GM12878 (cell line): ENCODE measurements around the gene SULF2. TPM values are rescaled to one million over a fixed set of nuclear protein-coding genes. Genes with fewer than 3 reads are reported as not detected.

Source experiments
- ATAC-seq: fragments of 200-7000 bp; cut with Tn5 transposase; 3 replicates; pipeline ENCODE4 v1.9.1; 2020; ENCODE audit warnings: mild to moderate bottlenecking, moderate library complexity
- BruUV-seq: library from RNA; stranded (reverse); fragments of 400-500 nt; replicated peaks from 2 replicates; lab custom pipeline; 2021; lab: Mats Ljungman, UMichigan
- CTCF ChIA-PET: fragments of 300-600 bp; sonication (Branson Sonifier 250); formaldehyde crosslinking; extraction: SDS; loops from one replicate; lab custom pipeline; 2021; ENCODE audit warnings: inconsistent platforms; lab: Yijun Ruan, JAX
- POLR2A ChIA-PET: fragments of 350-600 bp; formaldehyde crosslinking; extraction: SDS; loops from one replicate; lab custom pipeline; 2021; ENCODE audit warnings: inconsistent platforms; lab: Charles Lee
- RAD21 ChIA-PET: fragments of 300-600 bp; sonication (Branson Sonifier 250); formaldehyde crosslinking; loops from one replicate; lab custom pipeline; 2023; ENCODE audit warnings: antibody characterized with exemption; ENCODE audit not compliant: unreplicated experiment; lab: Charles Lee
- SMC1A ChIA-PET: fragments of 300-600 bp; sonication (Branson Sonifier 250); formaldehyde crosslinking; loops from one replicate; lab custom pipeline; 2023; ENCODE audit not compliant: unreplicated experiment, uncharacterized antibody; lab: Charles Lee
- DNase-seq: peaks from one replicate; pipeline ENCODE4 v3.0.0-alpha.2; 2011; ENCODE audit warnings: low read depth, low spot score
- FAIRE-seq: peaks from 3 replicates; lab custom pipeline; 2011; peaks lifted over from hg19 to GRCh38; lab: Jason Lieb, UNC
- H2AFZ ChIP-seq: 2 replicates; pipeline ENCODE4 v1.6.0; 2011; ENCODE audit warnings: low read depth, low read length, control low read depth; ENCODE audit not compliant: control insufficient read depth
- H3K27ac ChIP-seq: 2 replicates; pipeline ENCODE4 v1.5.1; 2011; ENCODE audit warnings: control low read depth; ENCODE audit not compliant: control insufficient read depth, insufficient read depth
- H3K27me3 ChIP-seq, 2 experiments: replicated peaks in 1 of 2; 2 replicates each; pipeline versions ENCODE4 v1.6.0 to v1.6.1; 2011; ENCODE audit warnings: low read length in 1 of 2; ENCODE audit not compliant: control insufficient read depth in 2 of 2, insufficient read depth in 2 of 2
- H3K36me3 ChIP-seq, 2 experiments: 2 replicates each; pipeline ENCODE4 v1.5.1; 2011; ENCODE audit warnings: low read length in 1 of 2; ENCODE audit not compliant: control insufficient read depth in 2 of 2, insufficient read depth in 2 of 2
- H3K4me1 ChIP-seq: 2 replicates; pipeline ENCODE4 v1.6.1; 2011; ENCODE audit warnings: mild to moderate bottlenecking, low read length, moderate library complexity, mixed read lengths; ENCODE audit not compliant: control insufficient read depth, insufficient read depth
- H3K4me2 ChIP-seq: 2 replicates; pipeline ENCODE4 v1.6.0; 2011; ENCODE audit warnings: control low read depth; ENCODE audit not compliant: control insufficient read depth, insufficient read depth
- H3K4me3 ChIP-seq: fragments of 200-600 bp; sonication (generic); 2 replicates; pipeline ENCODE4 v1.5.1; 2016
- H3K79me2 ChIP-seq: 2 replicates; pipeline ENCODE4 v1.6.0; 2011; ENCODE audit warnings: low read length; ENCODE audit not compliant: control insufficient read depth, insufficient read depth
- H3K9ac ChIP-seq: 2 replicates; pipeline ENCODE4 v1.8.0; 2011; ENCODE audit warnings: low read length, control low read depth, mixed read lengths; ENCODE audit not compliant: control insufficient read depth, insufficient read depth
- H3K9me3 ChIP-seq: replicated peaks from 3 replicates; pipeline ENCODE4 v1.5.1; 2011; ENCODE audit warnings: mild to moderate bottlenecking, low read length; ENCODE audit not compliant: control insufficient read depth, insufficient read depth
- H4K20me1 ChIP-seq: 2 replicates; pipeline ENCODE4 v1.6.0; 2011; ENCODE audit not compliant: control insufficient read depth, insufficient read depth
- ATF7 ChIP-seq: fragments of 450-650 bp; IDR thresholded peaks from 2 replicates; pipeline ENCODE4 v1.6.1; 2016; ENCODE audit warnings: low read depth, mild to moderate bottlenecking
- BACH1 ChIP-seq: fragments of 450-650 bp; IDR thresholded peaks from 2 replicates; pipeline ENCODE4 v1.6.1; 2017; ENCODE audit warnings: mild to moderate bottlenecking, borderline replicate concordance
- CREM ChIP-seq: IDR thresholded peaks from 2 replicates; pipeline ENCODE4 v1.6.1; 2014; ENCODE audit warnings: antibody characterized with exemption, low read depth
- ELK1 ChIP-seq: IDR thresholded peaks from 2 replicates; pipeline ENCODE4 v1.6.1; 2012; ENCODE audit warnings: low read depth, low read length, improper control_type of control experiment
- ESRRA ChIP-seq: IDR thresholded peaks from 2 replicates; pipeline ENCODE4 v1.6.1; 2012; ENCODE audit warnings: mild to moderate bottlenecking, low read length, improper control_type of control experiment
- HDAC2 ChIP-seq: fragments of 200-600 bp; sonication (generic); IDR thresholded peaks from 2 replicates; pipeline ENCODE4 v1.6.1; 2017
- HDAC6 ChIP-seq: fragments of 200-600 bp; sonication (generic); IDR thresholded peaks from one replicate; pipeline ENCODE4 v1.8.0; 2017; ENCODE audit warnings: antibody characterized with exemption; ENCODE audit not compliant: unreplicated experiment
- IRF3 ChIP-seq: fragments of 450-650 bp; IDR thresholded peaks from 2 replicates; pipeline ENCODE4 v1.6.1; 2014; ENCODE audit warnings: mild to moderate bottlenecking
- IRF5 ChIP-seq: fragments of 450-650 bp; IDR thresholded peaks from 2 replicates; pipeline ENCODE4 v1.6.1; 2017; ENCODE audit warnings: borderline replicate concordance
- LARP7 ChIP-seq: fragments of 450-650 bp; IDR thresholded peaks from 2 replicates; pipeline ENCODE4 v1.6.1; 2017; ENCODE audit warnings: mild to moderate bottlenecking
- MEF2A ChIP-seq: IDR thresholded peaks from 2 replicates; pipeline ENCODE4 v1.6.1; 2011; ENCODE audit warnings: low read depth, mild to moderate bottlenecking, low read length, moderate library complexity; ENCODE audit not compliant: insufficient read depth
- MEF2B ChIP-seq: fragments of 450-650 bp; IDR thresholded peaks from 2 replicates; pipeline ENCODE4 v1.6.1; 2018; ENCODE audit warnings: mild to moderate bottlenecking, moderate library complexity; ENCODE audit not compliant: partially characterized antibody, poor library complexity, severe bottlenecking
- NFXL1 ChIP-seq: fragments of 450-650 bp; IDR thresholded peaks from 2 replicates; pipeline ENCODE4 v1.6.1; 2017; ENCODE audit warnings: antibody characterized with exemption, mild to moderate bottlenecking, borderline replicate concordance
- POLR2A ChIP-seq: IDR thresholded peaks from 2 replicates; pipeline ENCODE4 v1.6.1; 2011; ENCODE audit warnings: low read depth, mild to moderate bottlenecking, low read length
- RAD51 ChIP-seq: fragments of 450-650 bp; IDR thresholded peaks from 2 replicates; pipeline ENCODE4 v1.6.1; 2016; ENCODE audit warnings: moderate library complexity, mild to moderate bottlenecking, inconsistent platforms
- SUZ12 ChIP-seq: fragments of 200-600 bp; sonication (generic); IDR thresholded peaks from one replicate; pipeline ENCODE4 v1.6.1; 2018; ENCODE audit warnings: antibody characterized with exemption, mild to moderate bottlenecking; ENCODE audit not compliant: unreplicated experiment
- ZBTB33 ChIP-seq: fragments of 450-650 bp; IDR thresholded peaks from 2 replicates; pipeline ENCODE4 v1.6.1; 2017; ENCODE audit warnings: mild to moderate bottlenecking
- WGBS: methylation state at CpG from one replicate; pipeline ENCODE4 v1.1.6; 2016; ENCODE audit warnings: low lambda C conversion rate; ENCODE audit not compliant: insufficient replicate concordance, insufficient coverage; ENCODE audit errors: missing lambda C conversion rate; 5-methylcytosine and 5-hydroxymethylcytosine counted together
- in situ Hi-C: fragments of 300-500 bp; cut with MboI; formaldehyde crosslinking; loops from 9 replicates; pipeline ENCODE4 v1.14.3; 2018; ENCODE audit warnings: mixed read lengths
- intact Hi-C: fragments of 100-400 bp; cut with micrococcal nuclease; formaldehyde crosslinking; loops from one replicate; pipeline ENCODE4 v1.14.2; 2022; ENCODE audit not compliant: unreplicated experiment
- polyA plus RNA-seq, 11 experiments: library from polyadenylated mRNA; depleted of rRNA in 4 of 11; unstranded in 6 of 11; stranded (reverse) in 5 of 11; fragments of >200 nt; fragmentation: Nextera tagmentation in 4 of 11; fragmentation: Illumina TruSeq in 1 of 11; extraction: Ambion mirVana in 4 of 11; extraction: Trizol in 1 of 11; gene quantifications; 1 replicate in 1 of 11; 2 replicates in 10 of 11; pipeline versions ENCODE4 v1.2.1 to v1.2.3, GENCODE V29; 2011 to 2016; ENCODE audit warnings: inconsistent platforms in 2 of 11, missing spikeins in 2 of 11, low read depth in 1 of 11
- total RNA-seq, 4 experiments: library from RNA; depleted of rRNA in 3 of 4; stranded (reverse); fragments of >200 nt in 3 of 4; fragmentation: Illumina TruSeq in 1 of 4; extraction: Trizol in 1 of 4; gene quantifications; 2 replicates each; pipeline versions ENCODE4 v1.2.1 to v1.2.3, GENCODE V29; 2013 to 2021

SULF2 gene
- total and polyA plus RNA-seq, 10 of the 15 experiments (the other 5 are each of a cell fraction or from before 2014, with no cell fraction given): 0.69 to 4.1 (median 1.6) TPM

- TF ChIP-seq IRF3 (no peak), LARP7 (no peak)
Measured at GRCh38 chr20:47814632-47815415, 29.5 kb upstream of the SULF2 start (continued).

- TF ChIP-seq HDAC2 (no peak), SUZ12 (no peak), NFXL1 (no peak), POLR2A (no peak), ESRRA (no peak), ATF7 (no peak), HDAC6 (no peak), BACH1 (no peak), MEF2B (no peak), ZBTB33 (no peak), IRF5 (no peak), MEF2A (no peak), ELK1 (no peak), CREM (no peak), RAD51 (no peak)
- FAIRE-seq (no peak), DNase-seq (no peak), ATAC-seq (no peak)
- CTCF ChIA-PET: no interaction called here
- no peak overlapping the region for H3K4me2 ChIP-seq
- SMC1A ChIA-PET: no interaction called here
- intact Hi-C loops (no loop called here), in situ Hi-C loops (no loop called here)
- no peak overlapping the region for H3K4me3 ChIP-seq
- H3K27me3 ChIP-seq: peaks cover 0 to 1% of the 10 kb centered on the region in 2 experiments; a peak in 2 of 4 replicates
- no peaks in the 10 kb centered on the region for H3K9me3 ChIP-seq
- H3K27ac ChIP-seq: no peak overlapping the region
- no peaks in the 10 kb centered on the region for H3K4me1 ChIP-seq
- RAD21 ChIA-PET: no interaction called here
- POLR2A ChIA-PET: no interaction called here
- H4K20me1 ChIP-seq: no peaks in the 10 kb centered on the region
- H3K79me2 ChIP-seq: no peaks in the 10 kb centered on the region
- no peak overlapping the region for H2AFZ ChIP-seq
- WGBS: 46% methylated on average over 18 of the region's 18 CpGs
- no peaks in the 10 kb centered on the region for H3K36me3 ChIP-seq
- no peak overlapping the region for H3K9ac ChIP-seq
- BruUV-seq: no TSS peak
Measured at GRCh38 chr20:47810721-47811347, 25.6 kb upstream of the SULF2 start.
